GM23248 (cell line): ENCODE results near the gene CASQ1.

Experiments
- EZH2 ChIP-seq: fragments of 200-600 bp; sonication (generic); IDR thresholded peaks from 2 replicates; pipeline ENCODE4 v1.6.1; 2018; ENCODE audit warnings: antibody characterized with exemption, mild to moderate bottlenecking; ENCODE audit not compliant: insufficient read depth, poor library complexity, severe bottlenecking
- EZH2phosphoT487 ChIP-seq: fragments of 200-600 bp; sonication (generic); IDR thresholded peaks from 2 replicates; pipeline ENCODE4 v1.6.1; 2018; ENCODE audit warnings: antibody characterized with exemption, moderate library complexity, mild to moderate bottlenecking, low read depth; ENCODE audit not compliant: insufficient read depth

DNA sequence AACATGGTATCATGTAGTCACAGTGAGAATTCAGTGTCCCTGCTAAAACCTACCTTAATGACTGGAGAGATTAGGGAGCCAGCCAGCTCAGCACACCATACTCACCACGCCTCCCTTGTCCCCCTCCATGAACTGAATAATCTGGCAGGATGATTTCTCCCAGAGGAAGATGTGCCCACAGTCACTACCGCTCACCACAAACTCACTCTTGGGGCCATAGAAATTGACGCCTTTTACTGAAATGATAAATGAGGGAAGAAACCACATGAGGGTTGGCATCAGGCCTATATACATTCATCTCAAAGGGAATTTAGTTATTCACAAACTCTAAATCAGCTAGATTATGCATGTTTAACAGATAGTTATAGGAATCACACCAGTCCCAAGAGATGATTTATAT lies 32.2 kb downstream of the CASQ1 start:
- TF ChIP-seq EZH2 (no peak), EZH2phosphoT487 (no peak)
